HepG2 (cell line): Measurements from ENCODE around the gene GRAP. TPM values are rescaled to one million over a fixed set of nuclear protein-coding genes. Genes with fewer than 3 reads are reported as not detected.

ENCODE experiments used
- ATF7 ChIP-seq, 2 experiments: fragments of 450-650 bp in 1 of 2; sonication (generic) in 1 of 2; formaldehyde crosslinking in 1 of 2; IDR thresholded peaks; 2 replicates each; pipeline versions ENCODE4 v1.4.0 to v1.6.1; 2016 to 2020; ENCODE audit warnings: antibody characterized with exemption in 1 of 2, mild to moderate bottlenecking in 1 of 2, missing genetic modification reagents in 1 of 2
- ISL2 ChIP-seq: sonication (generic); formaldehyde crosslinking; IDR thresholded peaks from 2 replicates; pipeline ENCODE4 v1.5.0; 2020; ENCODE audit warnings: missing genetic modification reagents
- KDM2A ChIP-seq: sonication (generic); formaldehyde crosslinking; IDR thresholded peaks from 2 replicates; pipeline ENCODE4 v1.4.0; 2020; ENCODE audit warnings: low read depth, missing genetic modification reagents, borderline replicate concordance
- NONO ChIP-seq, 2 experiments: fragments of 450-650 bp in 1 of 2; sonication (generic) in 1 of 2; formaldehyde crosslinking in 1 of 2; IDR thresholded peaks in 1 of 2; conservative IDR thresholded peaks in 1 of 2; 2 replicates each; pipeline versions ENCODE4 v1.6.1 to v1.8.0; 2017 to 2022; ENCODE audit warnings: mild to moderate bottlenecking in 1 of 2, missing genetic modification reagents in 1 of 2, moderate library complexity in 1 of 2
- RCOR2 ChIP-seq: IDR thresholded peaks from 2 replicates; pipeline ENCODE4 v1.6.1; 2016; ENCODE audit warnings: missing biosample characterization, missing genetic modification reagents
- RXRB ChIP-seq: IDR thresholded peaks from 2 replicates; pipeline ENCODE4 v1.6.1; 2016; ENCODE audit warnings: borderline replicate concordance, missing genetic modification reagents, missing compliant biosample characterization
- SNAI1 ChIP-seq: sonication (generic); formaldehyde crosslinking; IDR thresholded peaks from 2 replicates; pipeline ENCODE4 v1.5.0; 2020; ENCODE audit warnings: mild to moderate bottlenecking, missing genetic modification reagents, borderline replicate concordance
- ZNF644 ChIP-seq: IDR thresholded peaks from 2 replicates; pipeline ENCODE4 v1.6.1; 2016; ENCODE audit warnings: low read depth
- polyA plus RNA-seq, 8 experiments: library from polyadenylated mRNA; depleted of rRNA in 3 of 8; stranded (reverse) in 7 of 8; unstranded in 1 of 8; fragments of >200 nt; fragmentation: Illumina TruSeq in 4 of 8; extraction: Trizol in 4 of 8; gene quantifications; 2 replicates each; pipeline versions ENCODE4 v1.2.1 to v1.2.3, GENCODE V29; 2011 to 2016; ENCODE audit warnings: low read depth in 4 of 8, missing spikeins in 1 of 8, mixed read lengths in 1 of 8; ENCODE audit not compliant: insufficient read depth in 1 of 8
- total RNA-seq, 5 experiments: library from RNA; depleted of rRNA; stranded (reverse); fragments of >200 nt; fragmentation: Illumina TruSeq; extraction: Trizol; gene quantifications; 2 replicates each; pipeline ENCODE4 v1.2.3, GENCODE V29; 2016; ENCODE audit warnings: low read depth in 1 of 5
- TF ChIP-seq, protein P1 (sequence below): sonication (generic); formaldehyde crosslinking; IDR thresholded peaks from 2 replicates; pipeline ENCODE4 v1.4.0; 2020; ENCODE audit warnings: missing genetic modification reagents
- TF ChIP-seq, protein P2 (sequence below): IDR thresholded peaks from 2 replicates; pipeline ENCODE4 v1.4.0; 2020; ENCODE audit warnings: mild to moderate bottlenecking, missing genetic modification reagents
- TF ChIP-seq, protein P3 (sequence below): sonication (generic); formaldehyde crosslinking; IDR thresholded peaks from 2 replicates; pipeline ENCODE4 v1.8.1; 2023; ENCODE audit warnings: mild to moderate bottlenecking, missing genetic modification reagents
- TF ChIP-seq, protein P4 (sequence below): sonication (generic); formaldehyde crosslinking; IDR thresholded peaks from 2 replicates; pipeline ENCODE4 v1.4.0; 2020; ENCODE audit warnings: missing genetic modification reagents; ENCODE audit errors: not compliant biosample characterization
- TF ChIP-seq, protein P5 (sequence below): fragments of 450-650 bp; IDR thresholded peaks from 2 replicates; pipeline ENCODE4 v1.6.1; 2017
- TF ChIP-seq, protein P6 (sequence below): sonication (generic); formaldehyde crosslinking; IDR thresholded peaks from 2 replicates; pipeline ENCODE4 v1.4.0; 2020; ENCODE audit warnings: missing genetic modification reagents
- TF ChIP-seq, protein P7 (sequence below): sonication (generic); formaldehyde crosslinking; IDR thresholded peaks from 2 replicates; pipeline ENCODE4 v1.4.0; 2020; ENCODE audit warnings: mild to moderate bottlenecking, missing genetic modification reagents

The GRAP gene
- total and polyA plus RNA-seq, 2 of the 13 experiments (the other 11 are each of a cell fraction or from before 2014, with no cell fraction given), result 0.77 to 1.7 TPM

DNA sequence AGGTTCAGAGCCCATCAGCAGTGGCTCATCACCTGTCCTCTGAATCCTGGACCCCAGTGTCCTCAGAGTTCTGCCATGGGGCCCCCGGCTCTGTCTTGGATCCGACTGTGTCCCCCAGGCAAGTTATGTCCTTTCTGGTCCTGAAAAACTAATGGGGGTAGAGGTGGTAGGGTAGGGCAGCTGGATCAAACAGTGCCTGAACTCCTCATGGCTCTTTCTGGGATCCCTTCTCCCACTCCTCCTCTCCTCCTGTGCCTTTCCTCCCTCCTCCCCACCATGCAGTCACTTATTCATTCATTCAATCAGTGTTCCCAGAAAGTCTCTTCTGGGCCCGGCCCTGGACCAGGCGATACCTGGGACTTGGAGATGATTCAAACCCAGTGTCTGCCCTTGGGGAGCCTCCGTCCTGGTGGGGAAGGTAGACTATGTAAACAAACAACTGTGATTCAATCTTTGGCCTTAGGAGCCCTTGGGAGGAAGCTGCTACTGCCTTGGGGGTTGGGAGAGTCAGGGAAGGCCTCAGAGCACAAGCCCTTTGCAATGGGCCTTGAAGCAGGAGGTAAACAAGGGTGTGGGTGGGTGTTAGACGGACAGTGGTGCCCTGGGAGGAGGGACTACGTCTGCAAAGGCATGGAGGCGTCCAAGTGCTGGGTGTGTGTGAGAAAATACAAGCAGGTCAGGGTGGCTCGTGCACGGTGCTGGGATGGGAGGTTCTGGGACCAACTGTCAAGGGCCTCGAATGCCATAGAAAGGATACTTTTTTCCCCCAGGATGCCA, 35.8 kb downstream of the GRAP start (continued):
- TF ChIP-seq, protein P1, sequence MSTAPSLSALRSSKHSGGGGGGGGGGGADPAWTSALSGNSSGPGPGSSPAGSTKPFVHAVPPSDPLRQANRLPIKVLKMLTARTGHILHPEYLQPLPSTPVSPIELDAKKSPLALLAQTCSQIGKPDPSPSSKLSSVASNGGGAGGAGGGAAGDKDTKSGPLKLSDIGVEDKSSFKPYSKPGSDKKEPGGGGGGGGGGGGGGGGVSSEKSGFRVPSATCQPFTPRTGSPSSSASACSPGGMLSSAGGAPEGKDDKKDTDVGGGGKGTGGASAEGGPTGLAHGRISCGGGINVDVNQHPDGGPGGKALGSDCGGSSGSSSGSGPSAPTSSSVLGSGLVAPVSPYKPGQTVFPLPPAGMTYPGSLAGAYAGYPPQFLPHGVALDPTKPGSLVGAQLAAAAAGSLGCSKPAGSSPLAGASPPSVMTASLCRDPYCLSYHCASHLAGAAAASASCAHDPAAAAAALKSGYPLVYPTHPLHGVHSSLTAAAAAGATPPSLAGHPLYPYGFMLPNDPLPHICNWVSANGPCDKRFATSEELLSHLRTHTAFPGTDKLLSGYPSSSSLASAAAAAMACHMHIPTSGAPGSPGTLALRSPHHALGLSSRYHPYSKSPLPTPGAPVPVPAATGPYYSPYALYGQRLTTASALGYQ (CRISPR knock-in tag), result no peak
- TF ChIP-seq KDM2A (CRISPR knock-in tag) (no peak), RXRB (CRISPR knock-in tag) (peak; percentile 65; the same call in 1 of the 2 replicates), ZNF644 (CRISPR knock-in tag) (no peak), ISL2 (CRISPR knock-in tag) (no peak), ATF7 (IDR thresholded peaks at IDR 0.05) (no peak), ATF7 (CRISPR knock-in tag; IDR thresholded peaks at IDR 0.05) (no peak), RCOR2 (CRISPR knock-in tag) (no peak), NONO (IDR thresholded peaks at IDR 0.05) (no peak), NONO (CRISPR knock-in tag; conservative IDR thresholded peaks at IDR 0.05) (no peak), SNAI1 (CRISPR knock-in tag) (no peak)
- TF ChIP-seq, protein P2, sequence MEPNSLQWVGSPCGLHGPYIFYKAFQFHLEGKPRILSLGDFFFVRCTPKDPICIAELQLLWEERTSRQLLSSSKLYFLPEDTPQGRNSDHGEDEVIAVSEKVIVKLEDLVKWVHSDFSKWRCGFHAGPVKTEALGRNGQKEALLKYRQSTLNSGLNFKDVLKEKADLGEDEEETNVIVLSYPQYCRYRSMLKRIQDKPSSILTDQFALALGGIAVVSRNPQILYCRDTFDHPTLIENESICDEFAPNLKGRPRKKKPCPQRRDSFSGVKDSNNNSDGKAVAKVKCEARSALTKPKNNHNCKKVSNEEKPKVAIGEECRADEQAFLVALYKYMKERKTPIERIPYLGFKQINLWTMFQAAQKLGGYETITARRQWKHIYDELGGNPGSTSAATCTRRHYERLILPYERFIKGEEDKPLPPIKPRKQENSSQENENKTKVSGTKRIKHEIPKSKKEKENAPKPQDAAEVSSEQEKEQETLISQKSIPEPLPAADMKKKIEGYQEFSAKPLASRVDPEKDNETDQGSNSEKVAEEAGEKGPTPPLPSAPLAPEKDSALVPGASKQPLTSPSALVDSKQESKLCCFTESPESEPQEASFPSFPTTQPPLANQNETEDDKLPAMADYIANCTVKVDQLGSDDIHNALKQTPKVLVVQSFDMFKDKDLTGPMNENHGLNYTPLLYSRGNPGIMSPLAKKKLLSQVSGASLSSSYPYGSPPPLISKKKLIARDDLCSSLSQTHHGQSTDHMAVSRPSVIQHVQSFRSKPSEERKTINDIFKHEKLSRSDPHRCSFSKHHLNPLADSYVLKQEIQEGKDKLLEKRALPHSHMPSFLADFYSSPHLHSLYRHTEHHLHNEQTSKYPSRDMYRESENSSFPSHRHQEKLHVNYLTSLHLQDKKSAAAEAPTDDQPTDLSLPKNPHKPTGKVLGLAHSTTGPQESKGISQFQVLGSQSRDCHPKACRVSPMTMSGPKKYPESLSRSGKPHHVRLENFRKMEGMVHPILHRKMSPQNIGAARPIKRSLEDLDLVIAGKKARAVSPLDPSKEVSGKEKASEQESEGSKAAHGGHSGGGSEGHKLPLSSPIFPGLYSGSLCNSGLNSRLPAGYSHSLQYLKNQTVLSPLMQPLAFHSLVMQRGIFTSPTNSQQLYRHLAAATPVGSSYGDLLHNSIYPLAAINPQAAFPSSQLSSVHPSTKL (CRISPR knock-in tag), result peak; percentile 57
- TF ChIP-seq, protein P3, sequence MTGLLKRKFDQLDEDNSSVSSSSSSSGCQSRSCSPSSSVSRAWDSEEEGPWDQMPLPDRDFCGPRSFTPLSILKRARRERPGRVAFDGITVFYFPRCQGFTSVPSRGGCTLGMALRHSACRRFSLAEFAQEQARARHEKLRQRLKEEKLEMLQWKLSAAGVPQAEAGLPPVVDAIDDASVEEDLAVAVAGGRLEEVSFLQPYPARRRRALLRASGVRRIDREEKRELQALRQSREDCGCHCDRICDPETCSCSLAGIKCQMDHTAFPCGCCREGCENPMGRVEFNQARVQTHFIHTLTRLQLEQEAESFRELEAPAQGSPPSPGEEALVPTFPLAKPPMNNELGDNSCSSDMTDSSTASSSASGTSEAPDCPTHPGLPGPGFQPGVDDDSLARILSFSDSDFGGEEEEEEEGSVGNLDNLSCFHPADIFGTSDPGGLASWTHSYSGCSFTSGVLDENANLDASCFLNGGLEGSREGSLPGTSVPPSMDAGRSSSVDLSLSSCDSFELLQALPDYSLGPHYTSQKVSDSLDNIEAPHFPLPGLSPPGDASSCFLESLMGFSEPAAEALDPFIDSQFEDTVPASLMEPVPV, result no peak
- TF ChIP-seq, protein P4, sequence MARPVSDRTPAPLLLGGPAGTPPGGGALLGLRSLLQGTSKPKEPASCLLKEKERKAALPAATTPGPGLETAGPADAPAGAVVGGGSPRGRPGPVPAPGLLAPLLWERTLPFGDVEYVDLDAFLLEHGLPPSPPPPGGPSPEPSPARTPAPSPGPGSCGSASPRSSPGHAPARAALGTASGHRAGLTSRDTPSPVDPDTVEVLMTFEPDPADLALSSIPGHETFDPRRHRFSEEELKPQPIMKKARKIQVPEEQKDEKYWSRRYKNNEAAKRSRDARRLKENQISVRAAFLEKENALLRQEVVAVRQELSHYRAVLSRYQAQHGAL, result no peak
- TF ChIP-seq, protein P5, sequence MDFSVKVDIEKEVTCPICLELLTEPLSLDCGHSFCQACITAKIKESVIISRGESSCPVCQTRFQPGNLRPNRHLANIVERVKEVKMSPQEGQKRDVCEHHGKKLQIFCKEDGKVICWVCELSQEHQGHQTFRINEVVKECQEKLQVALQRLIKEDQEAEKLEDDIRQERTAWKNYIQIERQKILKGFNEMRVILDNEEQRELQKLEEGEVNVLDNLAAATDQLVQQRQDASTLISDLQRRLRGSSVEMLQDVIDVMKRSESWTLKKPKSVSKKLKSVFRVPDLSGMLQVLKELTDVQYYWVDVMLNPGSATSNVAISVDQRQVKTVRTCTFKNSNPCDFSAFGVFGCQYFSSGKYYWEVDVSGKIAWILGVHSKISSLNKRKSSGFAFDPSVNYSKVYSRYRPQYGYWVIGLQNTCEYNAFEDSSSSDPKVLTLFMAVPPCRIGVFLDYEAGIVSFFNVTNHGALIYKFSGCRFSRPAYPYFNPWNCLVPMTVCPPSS, result no peak
- TF ChIP-seq, protein P6, sequence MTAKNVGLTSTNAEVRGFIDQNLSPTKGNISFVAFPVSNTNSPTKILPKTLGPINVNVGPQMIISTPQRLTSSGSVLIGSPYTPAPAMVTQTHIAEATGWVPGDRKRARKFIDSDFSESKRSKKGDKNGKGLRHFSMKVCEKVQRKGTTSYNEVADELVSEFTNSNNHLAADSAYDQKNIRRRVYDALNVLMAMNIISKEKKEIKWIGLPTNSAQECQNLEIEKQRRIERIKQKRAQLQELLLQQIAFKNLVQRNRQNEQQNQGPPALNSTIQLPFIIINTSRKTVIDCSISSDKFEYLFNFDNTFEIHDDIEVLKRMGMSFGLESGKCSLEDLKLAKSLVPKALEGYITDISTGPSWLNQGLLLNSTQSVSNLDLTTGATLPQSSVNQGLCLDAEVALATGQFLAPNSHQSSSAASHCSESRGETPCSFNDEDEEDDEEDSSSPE, result no peak
- TF ChIP-seq, protein P7, sequence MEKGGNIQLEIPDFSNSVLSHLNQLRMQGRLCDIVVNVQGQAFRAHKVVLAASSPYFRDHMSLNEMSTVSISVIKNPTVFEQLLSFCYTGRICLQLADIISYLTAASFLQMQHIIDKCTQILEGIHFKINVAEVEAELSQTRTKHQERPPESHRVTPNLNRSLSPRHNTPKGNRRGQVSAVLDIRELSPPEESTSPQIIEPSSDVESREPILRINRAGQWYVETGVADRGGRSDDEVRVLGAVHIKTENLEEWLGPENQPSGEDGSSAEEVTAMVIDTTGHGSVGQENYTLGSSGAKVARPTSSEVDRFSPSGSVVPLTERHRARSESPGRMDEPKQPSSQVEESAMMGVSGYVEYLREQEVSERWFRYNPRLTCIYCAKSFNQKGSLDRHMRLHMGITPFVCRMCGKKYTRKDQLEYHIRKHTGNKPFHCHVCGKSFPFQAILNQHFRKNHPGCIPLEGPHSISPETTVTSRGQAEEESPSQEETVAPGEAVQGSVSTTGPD, result no peak
